Hepatic stellate cell (primary cell): ENCODE measurements around the gene TUT1.

Source experiments
- DNase-seq: peaks from one replicate; pipeline ENCODE4 v3.0.0; 2011; ENCODE audit warnings: low spot score

The TUT1 gene

DNA sequence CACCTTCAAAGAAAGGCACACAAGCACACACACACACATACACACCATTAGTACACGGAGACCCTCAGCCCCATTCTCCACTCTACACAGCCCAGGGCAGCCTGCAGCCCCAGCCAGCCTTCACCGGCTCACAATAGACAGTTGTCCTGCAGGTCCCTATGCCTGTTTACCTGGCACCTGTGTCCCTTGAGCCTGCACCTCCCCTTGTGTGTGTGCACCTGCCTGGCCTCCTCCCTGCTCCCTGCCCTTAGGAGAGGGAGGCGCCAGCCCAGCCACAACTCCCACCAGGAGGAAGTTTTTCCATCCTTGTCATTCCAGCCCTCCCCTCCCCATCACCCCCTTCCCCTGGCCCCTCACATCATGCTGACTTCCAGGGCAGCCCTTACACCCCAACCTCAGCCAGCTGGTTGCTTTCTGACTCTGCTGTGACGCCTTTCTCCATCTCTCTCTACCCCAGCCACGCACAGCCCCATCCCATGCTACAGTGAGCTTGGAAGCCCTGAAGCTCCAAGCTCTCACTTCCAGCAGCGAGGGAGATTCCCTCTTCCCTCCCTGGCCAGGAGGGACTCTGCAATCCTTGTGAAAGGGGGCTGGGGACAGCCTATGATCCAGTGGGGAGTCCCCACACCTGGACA, 49.1 kb downstream of the TUT1 start:
- no peak for DNase-seq

DNA sequence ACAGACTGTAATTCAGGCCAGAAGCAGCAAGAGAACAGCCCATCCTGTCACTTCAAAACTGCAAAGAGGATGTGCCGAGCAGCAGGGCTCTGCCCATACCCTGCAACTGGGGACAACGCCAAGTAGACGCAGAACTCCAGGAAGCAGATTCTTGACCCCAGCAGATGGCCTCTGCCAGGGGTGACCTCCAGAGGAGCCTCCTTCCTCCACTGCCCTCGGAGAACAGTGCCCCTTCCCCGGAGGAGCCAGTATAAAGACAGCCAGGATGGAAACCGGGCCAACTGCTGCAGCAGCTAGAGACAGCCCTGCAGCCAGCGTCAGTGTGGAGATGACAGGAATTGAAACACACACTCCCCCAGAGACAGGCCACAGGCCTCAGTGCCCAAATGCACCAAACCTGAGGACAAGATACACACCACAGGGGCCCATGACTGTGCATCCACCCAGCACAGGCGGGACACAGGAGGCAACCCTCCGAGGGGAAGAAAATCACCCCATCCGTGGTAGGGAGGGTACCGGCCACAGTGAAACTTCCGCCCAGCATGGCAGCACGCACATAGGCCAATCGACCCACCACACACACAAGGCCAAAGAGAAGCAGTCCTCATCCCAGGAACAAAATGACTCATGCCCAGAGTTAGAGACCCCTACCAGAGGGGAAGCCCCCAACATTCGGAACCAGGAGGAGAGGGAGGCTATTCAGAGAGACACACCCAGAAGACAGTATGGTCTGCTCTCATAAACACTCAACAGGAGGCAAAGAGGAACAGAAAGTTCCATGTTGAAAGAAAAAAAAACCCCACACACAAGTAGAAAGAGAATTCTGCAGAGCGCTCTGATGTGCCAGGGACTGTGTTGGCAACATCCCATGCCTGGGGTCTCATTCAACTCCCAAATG, 50.3 kb downstream of the TUT1 start:
- no peak for DNase-seq

DNA sequence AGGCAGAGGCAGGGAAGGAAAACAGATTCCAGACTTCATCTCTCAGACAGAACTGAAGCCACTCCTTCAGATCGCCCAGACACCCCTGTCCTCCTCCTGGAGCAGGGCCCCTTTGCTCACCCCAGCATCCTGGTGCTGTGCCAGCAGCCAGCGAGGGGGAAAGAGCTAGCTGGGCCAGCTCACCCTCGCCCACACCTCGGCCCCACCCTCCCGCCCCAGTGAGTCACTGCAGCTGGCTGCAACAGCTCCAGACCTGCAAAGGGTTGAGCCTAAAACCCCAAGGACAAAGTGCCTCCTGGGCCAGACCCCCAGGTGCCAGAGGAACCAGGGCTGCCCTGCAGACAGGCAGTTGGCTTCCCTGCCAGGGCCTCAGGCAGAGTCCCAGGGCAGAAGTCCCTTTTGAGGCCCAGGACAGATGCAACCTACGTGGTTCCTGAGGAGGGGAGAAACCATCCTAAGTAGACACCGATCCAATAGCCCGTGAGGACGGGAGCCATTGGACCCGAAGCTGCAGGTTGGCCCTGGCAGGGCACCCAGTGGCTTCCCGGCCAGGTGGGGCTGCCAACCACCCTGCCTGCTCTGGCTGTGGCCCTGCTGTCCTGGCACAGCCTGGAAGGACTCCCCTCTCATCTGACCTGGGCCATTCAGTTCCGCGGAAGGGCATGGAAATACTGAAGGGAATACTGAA, 51.9 kb downstream of the TUT1 start:
- DNase-seq: peak; percentile 90

DNA sequence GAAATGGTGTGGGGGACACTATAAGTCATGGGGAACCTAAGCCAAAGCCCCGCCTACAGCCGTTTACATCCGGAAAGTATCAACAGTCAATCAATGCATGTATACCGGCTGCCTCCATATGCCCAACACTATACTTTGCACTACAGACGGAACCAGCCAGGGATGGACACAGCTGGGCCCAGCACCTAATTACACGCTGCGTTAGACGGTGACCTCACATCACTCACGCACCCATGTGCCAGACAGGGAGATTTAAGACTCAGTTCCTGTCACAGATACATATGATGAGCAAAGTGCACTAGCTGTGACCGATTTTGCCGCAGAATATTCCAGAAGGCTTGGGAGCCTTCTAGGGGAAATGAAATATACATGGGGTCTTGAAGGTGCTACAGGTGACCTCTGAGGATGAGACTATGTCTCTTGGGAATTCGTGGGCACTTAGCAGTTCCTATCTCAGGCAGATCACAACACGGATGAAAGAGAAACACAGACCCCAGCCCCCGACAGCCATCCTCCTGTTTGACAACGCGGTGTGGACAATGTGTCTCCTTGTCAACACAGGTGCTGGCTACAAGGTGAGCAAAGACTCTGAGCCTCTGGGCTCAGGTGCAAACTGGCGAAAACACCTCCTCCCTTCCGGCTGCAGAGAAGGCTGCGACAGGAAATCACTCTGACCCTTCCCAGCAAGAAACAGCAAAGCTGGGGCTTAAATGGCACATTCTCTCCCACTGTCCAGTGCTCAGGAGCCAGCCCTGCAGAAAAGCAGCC, 52.7 kb downstream of the TUT1 start:
- DNase-seq: no peak

DNA sequence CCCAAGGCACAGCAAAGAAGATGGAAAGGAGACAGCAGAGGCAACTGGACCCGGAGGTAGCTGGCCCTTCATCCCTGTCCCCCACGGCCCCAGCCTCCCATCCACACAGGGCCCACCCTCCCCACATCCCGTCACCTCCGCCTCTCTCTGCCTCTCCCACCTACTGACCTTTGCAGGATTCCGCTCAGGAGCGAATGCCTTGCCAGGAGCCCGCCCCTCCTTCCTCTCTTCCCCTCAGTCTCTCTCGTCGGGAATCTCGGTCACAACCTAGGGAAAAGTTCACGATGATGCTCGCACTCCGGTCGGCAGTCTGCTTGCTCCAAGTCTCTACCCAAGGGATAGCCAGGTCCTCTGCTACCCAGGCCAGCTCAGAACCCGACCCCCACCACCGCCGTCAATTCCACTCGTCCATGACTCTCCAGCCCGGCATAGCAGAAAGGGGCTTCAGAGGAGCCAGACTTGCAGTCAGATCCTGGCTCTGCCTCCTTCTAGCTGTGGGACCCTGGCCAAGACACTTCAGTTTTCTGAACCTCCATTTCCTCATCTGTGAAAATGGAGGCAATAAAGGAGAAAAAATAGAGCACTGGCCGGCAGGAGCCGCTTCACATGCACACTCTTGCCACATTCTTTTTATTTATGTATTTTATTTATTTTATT, 54.9 kb downstream of the TUT1 start:
- DNase-seq: no peak

DNA sequence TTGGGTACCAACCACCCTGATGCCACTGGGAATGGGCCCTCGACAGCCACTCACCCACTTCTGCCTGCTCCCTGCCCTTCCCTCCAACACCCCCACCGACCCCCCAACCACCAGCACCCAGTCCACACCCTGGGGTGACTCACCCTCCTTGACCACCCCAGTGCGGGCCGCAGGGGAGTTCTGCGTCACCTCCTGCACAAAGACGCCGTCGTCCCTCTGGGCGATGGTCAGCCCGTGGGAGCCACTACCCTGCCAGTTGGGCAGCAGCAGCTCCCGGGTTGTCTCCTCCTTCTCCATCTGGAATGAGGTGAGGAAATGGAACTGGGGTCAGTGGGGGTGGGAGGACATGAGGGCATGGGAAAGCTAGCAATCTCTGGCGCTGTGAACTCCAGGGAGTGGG, 55.5 kb downstream of the TUT1 start:
- no peak for DNase-seq

DNA sequence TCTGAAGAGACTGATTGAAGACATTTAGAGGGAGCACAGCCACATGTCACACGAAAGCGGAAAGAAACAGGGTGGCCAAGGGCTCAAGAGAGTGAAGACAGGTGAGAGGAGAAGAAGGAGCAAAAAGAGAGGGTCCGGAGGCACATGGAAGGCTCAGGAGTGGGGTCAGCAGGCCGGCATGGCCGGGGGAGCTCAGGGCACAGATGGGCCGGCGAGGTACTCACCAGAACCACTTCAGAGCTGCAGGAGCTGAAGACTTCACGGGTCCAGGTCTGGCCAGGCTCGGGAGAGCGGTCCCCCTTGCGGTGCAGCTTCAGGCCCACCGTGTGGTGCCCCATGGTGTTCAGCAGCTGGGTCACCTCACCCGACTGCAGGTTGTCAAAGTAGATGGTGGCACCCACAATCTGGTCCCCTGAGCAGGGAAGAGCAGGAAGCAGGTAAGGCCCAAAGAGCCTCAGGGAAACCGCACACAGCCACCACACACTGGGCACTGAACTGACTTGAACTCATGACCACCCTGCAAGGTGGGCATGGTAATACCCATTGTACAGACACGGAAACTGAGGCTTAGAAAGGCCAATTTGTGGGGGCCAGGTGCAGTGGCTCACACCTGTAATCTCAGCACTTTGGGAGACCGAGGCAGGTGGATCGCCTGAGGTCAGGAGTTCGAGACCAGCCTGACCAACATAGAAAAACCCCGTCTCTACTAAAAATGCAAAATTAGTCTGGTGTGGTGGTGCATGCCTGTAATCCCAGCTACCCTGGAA, 56.4 kb downstream of the TUT1 start:
- no peak for DNase-seq

DNA sequence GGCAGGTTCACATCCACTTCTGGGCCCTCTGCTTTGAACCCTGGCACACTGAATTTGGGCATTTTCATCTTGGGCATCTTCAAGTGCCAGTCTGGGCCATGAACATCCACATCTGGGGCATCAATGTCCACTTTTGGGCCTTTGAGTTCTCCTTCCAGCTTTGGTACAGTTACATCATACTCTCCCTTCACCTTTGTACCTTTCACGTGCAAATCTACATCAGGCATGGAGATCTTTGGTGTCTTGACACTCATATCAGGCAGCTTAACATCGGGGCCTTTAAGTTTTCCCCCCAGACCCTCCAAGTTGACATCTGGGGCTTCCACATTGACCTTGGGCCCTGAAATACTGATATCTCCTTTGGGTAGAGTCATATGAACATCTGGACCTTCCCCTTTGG, 59.2 kb downstream of the TUT1 start:
- DNase-seq: no peak
